ENCODE data around the gene ITGA1.
A peak's percentile ranks its signal among the peaks of the same experiment; 100 is the strongest.

ITGA1 gene

GRCh38 chr5:52915176-52915875 lies 127.6 kb downstream of the ITGA1 start:
- H3K27ac ChIP-seq = peak overlapping the region; percentile 24 to 29
- H3K36me3 ChIP-seq = peaks cover 6 to 13% (median 12%) of the 10 kb centered on the region in 3 donors
- no peaks in the 10 kb centered on the region for H3K9me3 ChIP-seq
- no peaks in the 10 kb centered on the region for H3K27me3 ChIP-seq
- no peak for DNase-seq
- intact Hi-C loops (cut with DNase I; ENCODE audit: low total_unique reads) = loop anchor here (1.0 to 10.0 kb wide), 2 partner anchors 127 to 221 kb away; no protein-coding TSS in a partner anchor
- peaks cover 0 to 15% (median 4%) of the 10 kb centered on the region in 4 donors for H3K4me1 ChIP-seq
- H3K4me3 ChIP-seq = peak overlapping the region; percentile 17 to 30
- TF ChIP-seq CTCF (IDR thresholded peaks at IDR 0.05) = peak; percentile 69 to 73

- Histone ChIP-seq H3K27me3 (no peaks in the 10 kb centered on the region), H3K4me3 (no peak overlapping the region), H3K9me3 (no peaks in the 10 kb centered on the region), H3K27ac (peak overlapping the region; percentile 16 to 53), H3K4me1 (peaks cover 0 to 24% (median 1%) of the 10 kb centered on the region in 4 donors), H3K36me3 (peaks cover 12 to 42% (median 39%) of the 10 kb centered on the region in 3 donors)
- DNase-seq = no peak
- TF ChIP-seq CTCF (IDR thresholded peaks at IDR 0.05) = no peak
- intact Hi-C loops (cut with DNase I; ENCODE audit: low total_unique reads) = no loop called here
Measured at GRCh38 chr5:52920929-52921328, 133.2 kb downstream of the ITGA1 start.

GRCh38 chr5:52922384-52922783 lies 134.7 kb downstream of the ITGA1 start:
- no peak for DNase-seq
- Histone ChIP-seq H3K27ac (peak overlapping the region; percentile 50 to 53), H3K27me3 (no peaks in the 10 kb centered on the region), H3K4me1 (peaks cover 0 to 24% (median 1%) of the 10 kb centered on the region in 4 donors), H3K9me3 (no peaks in the 10 kb centered on the region), H3K4me3 (no peak overlapping the region), H3K36me3 (peaks cover 16 to 54% (median 44%) of the 10 kb centered on the region in 3 donors)
- peak in 1 of 2 experiments; percentile 22 for TF ChIP-seq CTCF (IDR thresholded peaks at IDR 0.05)
- intact Hi-C loops (cut with DNase I; ENCODE audit: low total_unique reads) = no loop called here

GRCh38 chr5:52924456-52924855 lies 136.7 kb downstream of the ITGA1 start:
- Histone ChIP-seq H3K27me3 (no peaks in the 10 kb centered on the region), H3K27ac (no peak overlapping the region), H3K4me1 (peaks cover 0 to 24% (median 1%) of the 10 kb centered on the region in 4 donors), H3K4me3 (no peak overlapping the region), H3K36me3 (peaks cover 31 to 64% (median 59%) of the 10 kb centered on the region in 3 donors), H3K9me3 (no peaks in the 10 kb centered on the region)
- DNase-seq = no peak
- no peak for TF ChIP-seq CTCF (IDR thresholded peaks at IDR 0.05)
- intact Hi-C loops (cut with DNase I; ENCODE audit: low total_unique reads) = no loop called here

GRCh38 chr5:52925001-52925400 lies 137.3 kb downstream of the ITGA1 start:
- no peak for DNase-seq
- intact Hi-C loops (cut with DNase I; ENCODE audit: low total_unique reads) = no loop called here
- Histone ChIP-seq H3K27ac (no peak overlapping the region), H3K36me3 (peaks cover 35 to 67% (median 64%) of the 10 kb centered on the region in 3 donors), H3K9me3 (no peaks in the 10 kb centered on the region), H3K4me3 (no peak overlapping the region), H3K4me1 (peaks cover 0 to 24% (median 1%) of the 10 kb centered on the region in 4 donors), H3K27me3 (no peaks in the 10 kb centered on the region)
- no peak for TF ChIP-seq CTCF (IDR thresholded peaks at IDR 0.05)
